Measurements from ENCODE around the gene EIF2S2. TPM values are rescaled to one million over a fixed set of nuclear protein-coding genes. Genes with fewer than 3 reads are reported as not detected.

EIF2S2 gene
- total and polyA plus RNA-seq, 2 donors (not counting 1 experiment from before 2014, with no cell fraction given): 108 to 140 TPM

- Histone ChIP-seq H3K79me2 (ENCODE audit: control insufficient read depth, insufficient read depth, low read length) (no peaks in the 10 kb centered on the region), H3K4me1 (ENCODE audit: control insufficient read depth, extremely low read depth, insufficient read depth, low read length) (no peaks in the 10 kb centered on the region), H3K27ac (ENCODE audit: insufficient read depth, low read length) (no peak overlapping the region), H4K20me1 (ENCODE audit: control insufficient read depth, extremely low read depth, insufficient read depth, low read length) (no peaks in the 10 kb centered on the region), H3K4me3 (replicated peaks in 1 of 4; ENCODE audit: control extremely low read depth in 1 of 4, insufficient read depth in 1 of 4, low read depth in 3 of 4, low read length in 4 of 4) (no peak overlapping the region), H2AFZ (ENCODE audit: low read length) (no peak overlapping the region), H3K27me3 (ENCODE audit: control insufficient read depth, insufficient read depth, low read length) (peaks cover 6% of the 10 kb centered on the region), H3K36me3 (ENCODE audit: control insufficient read depth, insufficient read depth, low read length) (no peaks in the 10 kb centered on the region), H3K4me2 (ENCODE audit: extremely low read depth, insufficient read depth, low read length) (no peak overlapping the region), H3K9me3 (ENCODE audit: control insufficient read depth, insufficient read depth, low read depth, low read length) (no peaks in the 10 kb centered on the region), H3K9ac (ENCODE audit: insufficient read depth, low read length) (no peak overlapping the region)
- no peak for DNase-seq (ENCODE audit: low read depth in 2 of 2)
- no peak for TF ChIP-seq EZH2 (IDR thresholded peaks at IDR 0.05; ENCODE audit: low read length, missing control alignments)
- TF ChIP-seq, protein P1, sequence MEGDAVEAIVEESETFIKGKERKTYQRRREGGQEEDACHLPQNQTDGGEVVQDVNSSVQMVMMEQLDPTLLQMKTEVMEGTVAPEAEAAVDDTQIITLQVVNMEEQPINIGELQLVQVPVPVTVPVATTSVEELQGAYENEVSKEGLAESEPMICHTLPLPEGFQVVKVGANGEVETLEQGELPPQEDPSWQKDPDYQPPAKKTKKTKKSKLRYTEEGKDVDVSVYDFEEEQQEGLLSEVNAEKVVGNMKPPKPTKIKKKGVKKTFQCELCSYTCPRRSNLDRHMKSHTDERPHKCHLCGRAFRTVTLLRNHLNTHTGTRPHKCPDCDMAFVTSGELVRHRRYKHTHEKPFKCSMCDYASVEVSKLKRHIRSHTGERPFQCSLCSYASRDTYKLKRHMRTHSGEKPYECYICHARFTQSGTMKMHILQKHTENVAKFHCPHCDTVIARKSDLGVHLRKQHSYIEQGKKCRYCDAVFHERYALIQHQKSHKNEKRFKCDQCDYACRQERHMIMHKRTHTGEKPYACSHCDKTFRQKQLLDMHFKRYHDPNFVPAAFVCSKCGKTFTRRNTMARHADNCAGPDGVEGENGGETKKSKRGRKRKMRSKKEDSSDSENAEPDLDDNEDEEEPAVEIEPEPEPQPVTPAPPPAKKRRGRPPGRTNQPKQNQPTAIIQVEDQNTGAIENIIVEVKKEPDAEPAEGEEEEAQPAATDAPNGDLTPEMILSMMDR (conservative IDR thresholded peaks at IDR 0.05 in 1 of 2, IDR thresholded peaks at IDR 0.05 in 1 of 2; ENCODE audit: low read depth in 1 of 2, low read length in 2 of 2): no peak
These were observed 38.4 kb upstream of the EIF2S2 start for GRCh38 chr20:34150306-34151000.

- no peak overlapping the region for H3K27ac ChIP-seq (ENCODE audit: insufficient read depth, low read length)
- H3K36me3 ChIP-seq (ENCODE audit: control insufficient read depth, insufficient read depth, low read length): no peaks in the 10 kb centered on the region
- no peaks in the 10 kb centered on the region for H4K20me1 ChIP-seq (ENCODE audit: control insufficient read depth, extremely low read depth, insufficient read depth, low read length)
- no peak for DNase-seq (ENCODE audit: low read depth in 2 of 2)
- H3K27me3 ChIP-seq (ENCODE audit: control insufficient read depth, insufficient read depth, low read length): no peaks in the 10 kb centered on the region
- H3K4me3 ChIP-seq (replicated peaks in 1 of 4; ENCODE audit: control extremely low read depth in 1 of 4, insufficient read depth in 1 of 4, low read depth in 3 of 4, low read length in 4 of 4): no peak overlapping the region
- H3K4me2 ChIP-seq (ENCODE audit: extremely low read depth, insufficient read depth, low read length): no peak overlapping the region
- no peaks in the 10 kb centered on the region for H3K79me2 ChIP-seq (ENCODE audit: control insufficient read depth, insufficient read depth, low read length)
- no peak overlapping the region for H3K9ac ChIP-seq (ENCODE audit: insufficient read depth, low read length)
- H3K9me3 ChIP-seq (ENCODE audit: control insufficient read depth, insufficient read depth, low read depth, low read length): no peaks in the 10 kb centered on the region
- TF ChIP-seq EZH2 (IDR thresholded peaks at IDR 0.05; ENCODE audit: low read length, missing control alignments): no peak
- TF ChIP-seq, protein P1 (conservative IDR thresholded peaks at IDR 0.05 in 1 of 2, IDR thresholded peaks at IDR 0.05 in 1 of 2; ENCODE audit: low read depth in 1 of 2, low read length in 2 of 2): no peak
- H2AFZ ChIP-seq (ENCODE audit: low read length): no peak overlapping the region
- no peaks in the 10 kb centered on the region for H3K4me1 ChIP-seq (ENCODE audit: control insufficient read depth, extremely low read depth, insufficient read depth, low read length)
These were observed 33.3 kb upstream of the EIF2S2 start for GRCh38 chr20:34145280-34145819.

GRCh38 chr20:34143951-34144350, 31.9 kb upstream of the EIF2S2 start:
- no peak overlapping the region for H3K4me2 ChIP-seq (ENCODE audit: extremely low read depth, insufficient read depth, low read length)
- H3K27ac ChIP-seq (ENCODE audit: insufficient read depth, low read length): no peak overlapping the region
- no peak overlapping the region for H3K4me3 ChIP-seq (replicated peaks in 1 of 4; ENCODE audit: control extremely low read depth in 1 of 4, insufficient read depth in 1 of 4, low read depth in 3 of 4, low read length in 4 of 4)
- TF ChIP-seq, protein P1 (conservative IDR thresholded peaks at IDR 0.05 in 1 of 2, IDR thresholded peaks at IDR 0.05 in 1 of 2; ENCODE audit: low read depth in 1 of 2, low read length in 2 of 2): no peak
- TF ChIP-seq EZH2 (IDR thresholded peaks at IDR 0.05; ENCODE audit: low read length, missing control alignments): no peak
- no peaks in the 10 kb centered on the region for H3K79me2 ChIP-seq (ENCODE audit: control insufficient read depth, insufficient read depth, low read length)
- DNase-seq (ENCODE audit: low read depth in 2 of 2): peak in 1 of 2 donors; percentile 32
- no peaks in the 10 kb centered on the region for H4K20me1 ChIP-seq (ENCODE audit: control insufficient read depth, extremely low read depth, insufficient read depth, low read length)
- H3K9ac ChIP-seq (ENCODE audit: insufficient read depth, low read length): no peak overlapping the region
- H3K36me3 ChIP-seq (ENCODE audit: control insufficient read depth, insufficient read depth, low read length): no peaks in the 10 kb centered on the region
- no peaks in the 10 kb centered on the region for H3K4me1 ChIP-seq (ENCODE audit: control insufficient read depth, extremely low read depth, insufficient read depth, low read length)
- no peaks in the 10 kb centered on the region for H3K27me3 ChIP-seq (ENCODE audit: control insufficient read depth, insufficient read depth, low read length)
- H2AFZ ChIP-seq (ENCODE audit: low read length): no peak overlapping the region
- no peaks in the 10 kb centered on the region for H3K9me3 ChIP-seq (ENCODE audit: control insufficient read depth, insufficient read depth, low read depth, low read length)
